A549 (cell line): ENCODE data around the gene CCL15.

Experiments
- CBX8 ChIP-seq: fragments of 200-600 bp; sonication (generic); IDR thresholded peaks from 2 replicates; pipeline ENCODE4 v1.6.1; 2016
- CEBPB ChIP-seq, 2 experiments: fragments of >200 bp in 1 of 2; sonication (Bioruptor Twin) in 1 of 2; formaldehyde crosslinking in 1 of 2; IDR thresholded peaks; 2 replicates each; pipeline ENCODE4 v1.6.1; 2012 to 2016
- JUN ChIP-seq, 2 experiments: fragments of >200 bp; sonication (Bioruptor Twin); formaldehyde crosslinking; IDR thresholded peaks; 2 replicates in 1 of 2; 3 replicates in 1 of 2; pipeline ENCODE4 v1.6.1; 2016 to 2017
- MYC ChIP-seq: IDR thresholded peaks from 2 replicates; pipeline ENCODE4 v1.6.1; 2012; ENCODE audit warnings: mild to moderate bottlenecking, inconsistent platforms, low read length, improper control_type of control experiment, borderline replicate concordance
- NFE2L2 ChIP-seq: fragments of 150-350 bp; conservative IDR thresholded peaks from 2 replicates; pipeline ENCODE4 v1.6.1; 2014; ENCODE audit warnings: low read length
- PHF8 ChIP-seq: fragments of 200-600 bp; sonication (generic); IDR thresholded peaks from 2 replicates; pipeline ENCODE4 v1.6.1; 2016; ENCODE audit warnings: low read depth, mild to moderate bottlenecking, antibody characterized with exemption, moderate library complexity, borderline replicate concordance
- POLR2A ChIP-seq: IDR thresholded peaks from 2 replicates; pipeline ENCODE4 v1.6.1; 2012; ENCODE audit warnings: mild to moderate bottlenecking, low read length
- RARB ChIP-seq: fragments of 250-450 bp; sonication (Bioruptor Pico); IDR thresholded peaks from 2 replicates; pipeline ENCODE4 v1.8.0; 2021; ENCODE audit warnings: mild to moderate bottlenecking, moderate library complexity
- RFX5 ChIP-seq: fragments of 450-650 bp; IDR thresholded peaks from 2 replicates; pipeline ENCODE4 v1.7.1; 2014; ENCODE audit warnings: antibody characterized with exemption, mild to moderate bottlenecking, moderate library complexity
- TF ChIP-seq, protein P1 (sequence below): IDR thresholded peaks from 2 replicates; pipeline ENCODE4 v1.6.1; 2012
- TF ChIP-seq, protein P2 (sequence below): fragments of 250-450 bp; sonication (Bioruptor Pico); IDR thresholded peaks from 2 replicates; pipeline ENCODE4 v1.5.0; 2021; ENCODE audit warnings: mild to moderate bottlenecking, moderate library complexity, borderline replicate concordance
- TF ChIP-seq, protein P3 (sequence below): IDR thresholded peaks from 2 replicates; pipeline ENCODE4 v1.6.1; 2012
- TF ChIP-seq, protein P4 (sequence below): fragments of >200 bp; sonication (Bioruptor Twin); formaldehyde crosslinking; IDR thresholded peaks from 3 replicates; pipeline ENCODE4 v1.5.1; 2016

DNA sequence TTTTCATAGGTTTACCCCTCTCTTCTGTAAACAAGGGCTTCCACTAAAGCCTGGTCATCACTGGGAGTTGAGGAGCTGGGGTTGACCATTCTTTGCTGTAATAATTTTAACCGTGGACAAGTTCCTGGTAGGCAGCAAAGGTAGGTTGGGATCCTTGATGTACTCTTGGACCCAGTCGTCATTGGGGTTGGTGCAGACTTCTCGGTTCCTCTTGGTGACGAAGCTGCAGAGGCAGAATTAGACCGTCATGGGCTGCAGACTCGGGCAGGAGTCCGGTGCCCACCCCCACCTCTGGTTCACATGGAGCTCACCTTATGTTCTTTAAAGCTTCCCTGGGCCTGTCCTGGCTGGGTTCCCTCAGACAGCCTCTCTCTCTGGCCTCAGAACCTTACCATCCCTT, 23.8 kb downstream of the CCL15 start:
- TF ChIP-seq POLR2A (no peak), CEBPB (IDR thresholded peaks at IDR 0.05) (no peak), RARB (CRISPR knock-in tag) (no peak), CBX8 (no peak), JUN (IDR thresholded peaks at IDR 0.05) (no peak), PHF8 (no peak), NFE2L2 (no peak), RFX5 (no peak), MYC (no peak)
- TF ChIP-seq, protein P1, sequence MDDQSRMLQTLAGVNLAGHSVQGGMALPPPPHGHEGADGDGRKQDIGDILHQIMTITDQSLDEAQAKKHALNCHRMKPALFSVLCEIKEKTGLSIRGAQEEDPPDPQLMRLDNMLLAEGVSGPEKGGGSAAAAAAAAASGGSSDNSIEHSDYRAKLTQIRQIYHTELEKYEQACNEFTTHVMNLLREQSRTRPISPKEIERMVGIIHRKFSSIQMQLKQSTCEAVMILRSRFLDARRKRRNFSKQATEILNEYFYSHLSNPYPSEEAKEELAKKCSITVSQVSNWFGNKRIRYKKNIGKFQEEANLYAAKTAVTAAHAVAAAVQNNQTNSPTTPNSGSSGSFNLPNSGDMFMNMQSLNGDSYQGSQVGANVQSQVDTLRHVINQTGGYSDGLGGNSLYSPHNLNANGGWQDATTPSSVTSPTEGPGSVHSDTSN, result no peak
- TF ChIP-seq, protein P2, sequence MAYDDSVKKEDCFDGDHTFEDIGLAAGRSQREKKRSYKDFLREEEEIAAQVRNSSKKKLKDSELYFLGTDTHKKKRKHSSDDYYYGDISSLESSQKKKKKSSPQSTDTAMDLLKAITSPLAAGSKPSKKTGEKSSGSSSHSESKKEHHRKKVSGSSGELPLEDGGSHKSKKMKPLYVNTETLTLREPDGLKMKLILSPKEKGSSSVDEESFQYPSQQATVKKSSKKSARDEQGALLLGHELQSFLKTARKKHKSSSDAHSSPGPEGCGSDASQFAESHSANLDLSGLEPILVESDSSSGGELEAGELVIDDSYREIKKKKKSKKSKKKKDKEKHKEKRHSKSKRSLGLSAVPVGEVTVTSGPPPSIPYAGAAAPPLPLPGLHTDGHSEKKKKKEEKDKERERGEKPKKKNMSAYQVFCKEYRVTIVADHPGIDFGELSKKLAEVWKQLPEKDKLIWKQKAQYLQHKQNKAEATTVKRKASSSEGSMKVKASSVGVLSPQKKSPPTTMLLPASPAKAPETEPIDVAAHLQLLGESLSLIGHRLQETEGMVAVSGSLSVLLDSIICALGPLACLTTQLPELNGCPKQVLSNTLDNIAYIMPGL, result no peak
- TF ChIP-seq, protein P3, sequence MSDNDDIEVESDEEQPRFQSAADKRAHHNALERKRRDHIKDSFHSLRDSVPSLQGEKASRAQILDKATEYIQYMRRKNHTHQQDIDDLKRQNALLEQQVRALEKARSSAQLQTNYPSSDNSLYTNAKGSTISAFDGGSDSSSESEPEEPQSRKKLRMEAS, result no peak
- TF ChIP-seq, protein P4, sequence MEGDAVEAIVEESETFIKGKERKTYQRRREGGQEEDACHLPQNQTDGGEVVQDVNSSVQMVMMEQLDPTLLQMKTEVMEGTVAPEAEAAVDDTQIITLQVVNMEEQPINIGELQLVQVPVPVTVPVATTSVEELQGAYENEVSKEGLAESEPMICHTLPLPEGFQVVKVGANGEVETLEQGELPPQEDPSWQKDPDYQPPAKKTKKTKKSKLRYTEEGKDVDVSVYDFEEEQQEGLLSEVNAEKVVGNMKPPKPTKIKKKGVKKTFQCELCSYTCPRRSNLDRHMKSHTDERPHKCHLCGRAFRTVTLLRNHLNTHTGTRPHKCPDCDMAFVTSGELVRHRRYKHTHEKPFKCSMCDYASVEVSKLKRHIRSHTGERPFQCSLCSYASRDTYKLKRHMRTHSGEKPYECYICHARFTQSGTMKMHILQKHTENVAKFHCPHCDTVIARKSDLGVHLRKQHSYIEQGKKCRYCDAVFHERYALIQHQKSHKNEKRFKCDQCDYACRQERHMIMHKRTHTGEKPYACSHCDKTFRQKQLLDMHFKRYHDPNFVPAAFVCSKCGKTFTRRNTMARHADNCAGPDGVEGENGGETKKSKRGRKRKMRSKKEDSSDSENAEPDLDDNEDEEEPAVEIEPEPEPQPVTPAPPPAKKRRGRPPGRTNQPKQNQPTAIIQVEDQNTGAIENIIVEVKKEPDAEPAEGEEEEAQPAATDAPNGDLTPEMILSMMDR, result no peak
